22Rv1 (cell line): ENCODE measurements around the gene RAB15.

Source experiments
- H3K27ac ChIP-seq: fragments of 450-650 bp; 2 replicates; pipeline ENCODE4 v1.5.1; 2017
- ZFX ChIP-seq: fragments of 450-650 bp; IDR thresholded peaks from 2 replicates; pipeline ENCODE4 v1.6.1; 2017; ENCODE audit warnings: antibody characterized with exemption, borderline replicate concordance
- TF ChIP-seq, protein P1 (sequence below): fragments of 450-650 bp; IDR thresholded peaks from 2 replicates; pipeline ENCODE4 v1.5.1; 2017; ENCODE audit warnings: mild to moderate bottlenecking

The RAB15 gene

DNA sequence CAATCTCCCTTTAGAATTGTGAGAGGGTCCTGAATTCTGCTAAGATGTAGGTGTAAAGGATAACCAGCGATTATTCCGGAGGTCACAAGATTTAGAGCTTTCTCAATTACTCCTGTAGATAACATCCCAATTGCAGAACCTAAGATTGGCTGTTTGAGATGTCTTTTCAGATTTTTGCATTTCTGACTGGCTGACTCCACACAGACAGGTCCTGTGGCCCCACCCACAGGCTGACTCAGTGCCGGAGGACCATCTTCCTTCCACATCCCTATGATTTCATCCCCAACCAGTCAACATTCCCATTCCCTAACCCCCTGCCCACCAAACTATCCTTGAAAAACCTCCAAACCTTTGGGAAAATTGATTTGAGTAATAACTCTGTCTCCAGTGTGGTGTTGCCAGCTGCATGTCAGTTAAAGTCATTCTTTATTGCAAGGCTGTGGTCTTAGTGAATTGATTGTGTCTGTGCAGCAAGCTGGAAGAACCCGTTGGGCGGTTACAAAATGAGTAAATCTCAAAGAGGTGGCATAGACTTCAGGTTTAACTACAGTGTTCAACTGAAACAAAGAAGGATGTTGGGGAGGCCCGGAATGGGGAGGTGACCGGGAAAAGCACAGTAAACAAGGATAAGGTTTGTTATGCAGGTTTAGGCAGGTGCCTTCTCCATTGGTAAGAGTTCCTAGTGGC, 25.1 kb upstream of the RAB15 start:
- TF ChIP-seq ZFX = no peak
- TF ChIP-seq, protein P1, sequence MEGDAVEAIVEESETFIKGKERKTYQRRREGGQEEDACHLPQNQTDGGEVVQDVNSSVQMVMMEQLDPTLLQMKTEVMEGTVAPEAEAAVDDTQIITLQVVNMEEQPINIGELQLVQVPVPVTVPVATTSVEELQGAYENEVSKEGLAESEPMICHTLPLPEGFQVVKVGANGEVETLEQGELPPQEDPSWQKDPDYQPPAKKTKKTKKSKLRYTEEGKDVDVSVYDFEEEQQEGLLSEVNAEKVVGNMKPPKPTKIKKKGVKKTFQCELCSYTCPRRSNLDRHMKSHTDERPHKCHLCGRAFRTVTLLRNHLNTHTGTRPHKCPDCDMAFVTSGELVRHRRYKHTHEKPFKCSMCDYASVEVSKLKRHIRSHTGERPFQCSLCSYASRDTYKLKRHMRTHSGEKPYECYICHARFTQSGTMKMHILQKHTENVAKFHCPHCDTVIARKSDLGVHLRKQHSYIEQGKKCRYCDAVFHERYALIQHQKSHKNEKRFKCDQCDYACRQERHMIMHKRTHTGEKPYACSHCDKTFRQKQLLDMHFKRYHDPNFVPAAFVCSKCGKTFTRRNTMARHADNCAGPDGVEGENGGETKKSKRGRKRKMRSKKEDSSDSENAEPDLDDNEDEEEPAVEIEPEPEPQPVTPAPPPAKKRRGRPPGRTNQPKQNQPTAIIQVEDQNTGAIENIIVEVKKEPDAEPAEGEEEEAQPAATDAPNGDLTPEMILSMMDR = no peak
- H3K27ac ChIP-seq = no peak overlapping the region

DNA sequence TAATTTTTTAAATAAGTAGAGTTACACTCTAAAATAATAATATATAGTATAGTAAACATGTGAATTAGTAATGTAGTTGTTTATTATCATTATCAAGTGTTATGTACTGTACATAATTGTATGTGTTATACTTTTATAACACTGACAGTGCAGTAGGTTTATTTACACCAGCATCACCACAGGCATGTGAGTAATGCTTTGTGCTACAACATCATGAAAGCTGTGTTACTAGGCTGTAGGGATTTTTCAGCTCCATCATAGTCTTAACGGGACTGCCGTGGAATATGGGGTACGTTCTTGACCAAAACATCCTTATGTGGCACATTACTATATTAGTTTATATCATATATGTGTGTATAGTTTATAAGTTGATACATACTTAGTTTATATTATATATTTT, 23.2 kb upstream of the RAB15 start:
- TF ChIP-seq, protein P1 = no peak
- TF ChIP-seq ZFX = no peak
- H3K27ac ChIP-seq = no peak overlapping the region

DNA sequence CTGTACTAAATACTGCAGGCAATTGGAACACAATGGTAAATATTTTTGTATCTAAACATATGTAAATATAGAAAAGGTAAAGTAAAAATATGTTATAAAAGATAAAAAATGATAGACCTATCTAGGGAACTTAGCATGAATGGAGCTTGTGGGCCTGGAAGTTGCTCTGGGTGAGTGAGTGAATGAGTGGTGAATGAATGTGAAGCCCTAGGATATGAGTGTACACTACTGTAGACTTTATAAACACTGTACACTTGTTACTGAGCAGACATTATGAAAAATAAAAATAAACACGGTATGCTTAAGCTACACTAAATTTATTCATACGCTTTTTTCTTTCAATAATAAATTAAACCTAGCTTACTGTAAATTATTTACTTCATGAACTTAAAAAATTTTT, 22.4 kb upstream of the RAB15 start:
- TF ChIP-seq ZFX = no peak
- TF ChIP-seq, protein P1 = no peak
- no peak overlapping the region for H3K27ac ChIP-seq

DNA sequence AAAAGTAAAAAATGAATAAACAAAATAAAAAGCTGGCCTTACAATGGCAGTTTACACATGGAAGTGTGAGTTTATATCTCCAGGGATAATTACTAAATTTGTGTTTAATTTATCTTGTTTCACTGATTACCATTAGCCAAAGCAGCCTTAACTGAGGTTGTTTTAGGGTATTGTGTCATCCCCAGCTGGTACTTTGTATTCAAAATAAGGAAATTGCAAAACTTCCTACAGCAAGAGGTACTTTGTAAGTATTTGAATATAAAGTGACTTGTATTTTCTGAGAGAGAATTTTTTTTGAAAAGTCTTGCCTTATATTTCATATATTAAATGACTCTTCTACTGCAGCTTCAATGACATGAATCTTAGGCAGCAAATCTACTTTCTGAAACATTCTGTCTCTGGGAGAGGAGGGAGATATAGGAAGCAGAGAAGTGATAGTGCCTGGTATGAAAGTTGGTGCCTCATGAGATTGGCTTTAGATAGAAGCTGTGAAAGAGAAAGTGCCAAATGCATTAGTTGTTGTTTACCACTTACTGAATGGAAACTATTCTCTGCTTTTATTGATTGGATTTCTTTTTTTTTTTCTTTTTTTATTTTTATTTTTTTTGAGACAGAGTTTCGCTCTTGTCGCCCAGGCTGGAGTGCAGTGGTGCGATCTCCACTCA, 21.3 kb upstream of the RAB15 start:
- no peak overlapping the region for H3K27ac ChIP-seq
- no peak for TF ChIP-seq ZFX
- TF ChIP-seq, protein P1 = no peak

DNA sequence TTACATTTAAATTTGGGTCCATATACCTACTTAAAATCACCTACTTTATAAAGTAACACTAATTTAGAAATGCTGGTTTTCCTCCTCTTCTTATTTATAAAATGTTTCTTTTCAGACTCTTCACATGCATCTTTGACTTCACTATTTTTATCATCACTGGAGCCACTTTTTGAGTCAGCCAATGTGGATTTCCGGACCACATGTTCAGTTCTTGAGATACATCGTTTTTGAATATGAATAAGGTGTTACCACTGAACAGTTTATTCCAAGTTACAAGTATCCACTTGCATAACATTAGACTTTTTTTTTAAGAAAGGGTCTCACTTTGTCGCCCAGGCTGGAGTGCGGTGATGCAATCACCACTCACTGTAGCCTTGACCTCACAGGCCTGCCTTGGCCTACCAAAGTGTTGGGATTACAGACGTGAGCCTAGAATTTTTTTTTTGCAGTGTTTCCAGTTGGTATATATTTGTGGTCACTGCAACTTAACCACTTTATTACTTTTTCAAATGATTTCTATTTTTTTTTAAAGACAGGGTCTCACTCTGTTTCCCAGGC, 20.3 kb upstream of the RAB15 start:
- TF ChIP-seq ZFX = no peak
- TF ChIP-seq, protein P1 = no peak
- no peak overlapping the region for H3K27ac ChIP-seq

DNA sequence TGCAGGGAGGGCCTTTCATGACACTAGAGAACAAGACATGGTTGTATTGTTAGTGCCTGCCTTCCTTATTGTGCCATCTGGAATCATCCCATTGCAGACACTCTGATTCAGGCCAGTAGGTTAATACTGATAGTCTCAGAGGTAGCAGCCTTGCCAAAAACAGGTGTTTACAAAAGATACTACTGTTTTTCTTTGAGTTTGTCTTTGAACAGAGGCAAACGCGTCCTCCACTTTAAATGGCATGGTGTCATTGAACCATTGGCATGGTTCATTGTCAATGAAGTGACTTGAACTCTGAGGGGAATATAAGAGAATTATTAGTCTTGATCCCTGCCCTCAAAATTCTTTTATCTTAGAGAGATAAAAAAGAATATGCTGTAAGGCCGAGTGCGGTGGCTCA, 18.8 kb upstream of the RAB15 start:
- TF ChIP-seq, protein P1 = no peak
- no peak for TF ChIP-seq ZFX
- H3K27ac ChIP-seq = no peak overlapping the region

DNA sequence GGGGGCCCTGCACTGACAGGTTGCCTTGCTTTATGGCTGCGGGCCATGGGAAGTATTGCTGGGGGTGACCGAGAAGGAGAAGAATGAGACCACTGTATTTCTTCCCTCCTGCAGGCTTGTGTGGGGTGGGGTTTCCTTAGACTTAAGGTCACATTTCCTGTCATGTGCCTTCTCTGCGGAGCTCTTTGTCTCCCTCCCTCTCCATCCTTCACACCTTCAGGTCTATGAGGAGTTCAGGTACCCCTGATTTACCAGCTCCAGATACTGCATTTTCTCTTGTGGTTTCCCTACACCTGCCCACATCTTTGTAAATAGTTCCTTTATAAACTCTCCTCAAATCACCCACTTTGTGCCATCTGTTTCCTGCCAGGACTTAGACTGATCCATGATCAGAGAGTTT, 18.2 kb upstream of the RAB15 start:
- H3K27ac ChIP-seq = no peak overlapping the region

More for the DNA sequence above, 18.2 kb upstream of the RAB15 start:
- no peak for TF ChIP-seq ZFX
- TF ChIP-seq, protein P1 = no peak
